Liver (tissue), 3 donors: ENCODE measurements around the gene QSOX1.

Experiments
- CTCF ChIP-seq: fragments of 150-350 bp; IDR thresholded peaks from 2 replicates; pipeline ENCODE4 v1.5.1; 2017; ENCODE audit warnings: improper control_type of control experiment, low read depth, low read length; ENCODE audit not compliant: missing input control
- FOXA2 ChIP-seq: IDR thresholded peaks from 2 replicates; pipeline ENCODE4 v1.6.1; 2016; ENCODE audit warnings: antibody characterized with exemption
- JUND ChIP-seq, 2 donors: IDR thresholded peaks; 2 replicates each; pipeline ENCODE4 v1.6.1; 2016; ENCODE audit warnings: antibody characterized with exemption in 2 of 2
- REST ChIP-seq: IDR thresholded peaks from 2 replicates; pipeline ENCODE4 v1.6.1; 2016; ENCODE audit warnings: antibody characterized with exemption, mild to moderate bottlenecking
- TAF1 ChIP-seq: conservative IDR thresholded peaks from 2 replicates; pipeline ENCODE4 v1.6.1; 2016; ENCODE audit warnings: antibody characterized with exemption, mild to moderate bottlenecking
- YY1 ChIP-seq: IDR thresholded peaks from 2 replicates; pipeline ENCODE4 v1.6.1; 2016; ENCODE audit warnings: antibody characterized with exemption, mild to moderate bottlenecking
- donor health status: healthy.
- donor health status: healthy.

- TF ChIP-seq YY1 (no peak), CTCF (no peak), FOXA2 (no peak), TAF1 (no peak), REST (no peak), JUND (IDR thresholded peaks at IDR 0.05) (no peak)
These were observed 5.7 kb downstream of the QSOX1 start for GRCh38 chr1:180160357-180160756.
